Esophagus (tissue), 2 donors: ENCODE data around the gene DNAJC10. TPM values are rescaled to one million over a fixed set of nuclear protein-coding genes. Genes with fewer than 3 reads are reported as not detected.

ENCODE experiments used
- H3K27ac ChIP-seq, 2 donors: one replicate each; pipeline ENCODE4 v1.5.1; 2013; ENCODE audit warnings: low read depth in 2 of 2, mild to moderate bottlenecking in 2 of 2, inconsistent platforms in 1 of 2, low read length in 1 of 2, moderate library complexity in 1 of 2
- H3K27me3 ChIP-seq, 2 donors: one replicate each; pipeline ENCODE4 v1.6.1; 2013; ENCODE audit warnings: low read length in 2 of 2, control low read depth in 1 of 2, mild to moderate bottlenecking in 1 of 2; ENCODE audit not compliant: insufficient read depth in 2 of 2, control insufficient read depth in 1 of 2
- H3K36me3 ChIP-seq, 2 donors: one replicate each; pipeline ENCODE4 v1.6.1; 2013; ENCODE audit warnings: low read length in 1 of 2; ENCODE audit not compliant: control insufficient read depth in 2 of 2, insufficient read depth in 2 of 2
- H3K4me1 ChIP-seq, 2 donors: one replicate each; pipeline ENCODE4 v1.6.1; 2013; ENCODE audit warnings: low read length in 1 of 2; ENCODE audit not compliant: control insufficient read depth in 2 of 2, insufficient read depth in 2 of 2
- H3K4me3 ChIP-seq, 2 donors: one replicate each; pipeline ENCODE4 v1.5.1; 2013; ENCODE audit warnings: low read length in 2 of 2, mild to moderate bottlenecking in 2 of 2, low read depth in 1 of 2, moderate library complexity in 1 of 2
- H3K9me3 ChIP-seq, 2 donors: one replicate each; pipeline ENCODE4 v1.6.1; 2013; ENCODE audit warnings: mild to moderate bottlenecking in 2 of 2, low read depth in 1 of 2, low read length in 1 of 2, moderate library complexity in 1 of 2; ENCODE audit not compliant: control insufficient read depth in 2 of 2, insufficient read depth in 1 of 2
- WGBS, 2 donors: extraction: QIAGEN DNeasy Blood & Tissue Kit; methylation state at CpG; one replicate each; pipeline ENCODE4 v1.1.7; 2013; 5-methylcytosine and 5-hydroxymethylcytosine counted together
- polyA plus RNA-seq, 2 donors: library from polyadenylated mRNA; stranded (reverse); fragments of 200-250 nt; gene quantifications; one replicate each; pipeline ENCODE4 v1.2.3, GENCODE V29; 2013
- donor health status: healthy with polysubstance abuse.
- donor health status: Bipolar disorder and iron deficiency.

The DNAJC10 gene
- polyA plus RNA-seq, 2 donors = 7.0 to 10.1 TPM

- H3K36me3 ChIP-seq = no peaks in the 10 kb centered on the region
- 61 to 67% methylated on average over 3 of the region's 3 CpGs for WGBS, 2 donors
- H3K4me1 ChIP-seq = no peaks in the 10 kb centered on the region
- H3K27me3 ChIP-seq = no peaks in the 10 kb centered on the region
- no peaks in the 10 kb centered on the region for H3K9me3 ChIP-seq
- no peak overlapping the region for H3K4me3 ChIP-seq
- H3K27ac ChIP-seq = no peak overlapping the region
These were observed 91.3 kb downstream of the DNAJC10 start for GRCh38 chr2:182807319-182807718.

GRCh38 chr2:182810087-182810486 lies 94.0 kb downstream of the DNAJC10 start:
- Histone ChIP-seq H3K27me3 (no peaks in the 10 kb centered on the region), H3K27ac (no peak overlapping the region), H3K4me1 (no peaks in the 10 kb centered on the region), H3K36me3 (no peaks in the 10 kb centered on the region), H3K4me3 (no peak overlapping the region), H3K9me3 (no peaks in the 10 kb centered on the region)
- 84 to 91% methylated on average over 3 of the region's 3 CpGs for WGBS, 2 donors

- Histone ChIP-seq H3K36me3 (no peaks in the 10 kb centered on the region), H3K4me1 (no peaks in the 10 kb centered on the region), H3K4me3 (no peak overlapping the region), H3K9me3 (no peaks in the 10 kb centered on the region), H3K27ac (no peak overlapping the region), H3K27me3 (no peaks in the 10 kb centered on the region)
- 79 to 84% methylated on average over 6 of the region's 6 CpGs for WGBS, 2 donors
These were observed 98.3 kb downstream of the DNAJC10 start for GRCh38 chr2:182814380-182814779.

- WGBS, 2 donors = 85 to 89% methylated on average over 3 of the region's 3 CpGs
- H3K4me1 ChIP-seq = no peaks in the 10 kb centered on the region
- no peaks in the 10 kb centered on the region for H3K9me3 ChIP-seq
- H3K36me3 ChIP-seq = no peaks in the 10 kb centered on the region
- H3K27ac ChIP-seq = no peak overlapping the region
- H3K27me3 ChIP-seq = no peaks in the 10 kb centered on the region
- no peak overlapping the region for H3K4me3 ChIP-seq
These were observed 98.7 kb downstream of the DNAJC10 start for GRCh38 chr2:182814804-182815203.

GRCh38 chr2:182816866-182817265 lies 100.8 kb downstream of the DNAJC10 start:
- H3K4me1 ChIP-seq = no peaks in the 10 kb centered on the region
- no peaks in the 10 kb centered on the region for H3K36me3 ChIP-seq
- H3K27ac ChIP-seq = no peak overlapping the region
- H3K27me3 ChIP-seq = no peaks in the 10 kb centered on the region
- H3K9me3 ChIP-seq = no peaks in the 10 kb centered on the region
- H3K4me3 ChIP-seq = no peak overlapping the region

- Histone ChIP-seq H3K4me1 (no peaks in the 10 kb centered on the region), H3K27me3 (no peaks in the 10 kb centered on the region), H3K4me3 (no peak overlapping the region), H3K36me3 (no peaks in the 10 kb centered on the region), H3K27ac (no peak overlapping the region), H3K9me3 (no peaks in the 10 kb centered on the region)
- WGBS, 2 donors = 66 to 67% methylated on average over 2 of the region's 2 CpGs
These were observed 101.5 kb downstream of the DNAJC10 start for GRCh38 chr2:182817558-182817957.

GRCh38 chr2:182818501-182818900 lies 102.4 kb downstream of the DNAJC10 start:
- H3K36me3 ChIP-seq = no peaks in the 10 kb centered on the region
- H3K9me3 ChIP-seq = no peaks in the 10 kb centered on the region
- no peaks in the 10 kb centered on the region for H3K4me1 ChIP-seq
- WGBS, 2 donors = 66 to 67% methylated on average over 3 of the region's 3 CpGs
- H3K4me3 ChIP-seq = no peak overlapping the region
- H3K27me3 ChIP-seq = no peaks in the 10 kb centered on the region
- H3K27ac ChIP-seq = no peak overlapping the region

GRCh38 chr2:182818925-182819324 lies 102.9 kb downstream of the DNAJC10 start:
- 69 to 74% methylated on average over 4 of the region's 4 CpGs for WGBS, 2 donors
- Histone ChIP-seq H3K4me1 (no peaks in the 10 kb centered on the region), H3K27ac (no peak overlapping the region), H3K36me3 (no peaks in the 10 kb centered on the region), H3K27me3 (no peaks in the 10 kb centered on the region), H3K4me3 (no peak overlapping the region), H3K9me3 (no peaks in the 10 kb centered on the region)

- H3K4me1 ChIP-seq = no peaks in the 10 kb centered on the region
- no peak overlapping the region for H3K27ac ChIP-seq
- H3K9me3 ChIP-seq = no peaks in the 10 kb centered on the region
- WGBS, 2 donors = 95 to 97% methylated on average over 4 of the region's 4 CpGs
- no peak overlapping the region for H3K4me3 ChIP-seq
- no peaks in the 10 kb centered on the region for H3K36me3 ChIP-seq
- no peaks in the 10 kb centered on the region for H3K27me3 ChIP-seq
These were observed 103.4 kb downstream of the DNAJC10 start for GRCh38 chr2:182819412-182819811.

- no peaks in the 10 kb centered on the region for H3K36me3 ChIP-seq
- 67 to 80% methylated on average over 2 of the region's 2 CpGs for WGBS, 2 donors
- H3K4me1 ChIP-seq = no peaks in the 10 kb centered on the region
- no peak overlapping the region for H3K4me3 ChIP-seq
- no peak overlapping the region for H3K27ac ChIP-seq
- no peaks in the 10 kb centered on the region for H3K27me3 ChIP-seq
- H3K9me3 ChIP-seq = no peaks in the 10 kb centered on the region
These were observed 105.1 kb downstream of the DNAJC10 start for GRCh38 chr2:182821182-182821581.
